ENCODE measurements around the gene EPS8.

The EPS8 gene

DNA sequence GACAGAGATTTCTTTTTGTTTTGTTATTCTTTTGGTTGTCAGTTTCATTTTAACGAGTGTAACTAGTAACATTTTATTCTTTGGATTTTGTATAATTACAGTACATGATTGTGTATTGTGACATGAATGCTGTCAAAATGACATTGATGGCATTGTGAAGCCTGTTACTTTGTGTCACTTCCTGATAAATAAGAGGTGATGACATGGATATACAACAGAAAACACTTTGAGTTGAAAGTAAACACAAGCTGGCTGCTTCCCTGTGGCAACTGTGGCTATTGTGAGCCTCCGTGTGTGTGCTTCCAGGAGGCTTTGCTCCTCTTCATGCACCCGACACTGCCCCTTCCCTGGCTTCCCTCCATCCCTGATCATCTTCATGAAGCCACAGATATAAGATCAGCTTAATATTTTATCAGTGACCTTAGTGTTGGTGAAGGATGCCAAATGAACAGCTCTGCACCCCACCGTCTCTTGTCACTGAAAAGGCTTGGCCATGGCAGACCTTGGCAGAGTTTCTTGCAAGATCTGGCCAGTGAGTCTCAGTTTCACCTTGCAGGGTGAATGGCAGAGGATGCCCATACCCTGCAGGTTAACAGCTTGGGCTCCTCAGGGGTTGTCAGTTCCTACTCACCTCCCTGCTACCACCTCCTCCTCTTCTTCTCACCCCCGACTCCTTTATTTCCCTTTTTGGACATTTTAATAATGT lies 191.9 kb downstream of the EPS8 start:
- DNase-seq: no peak

DNA sequence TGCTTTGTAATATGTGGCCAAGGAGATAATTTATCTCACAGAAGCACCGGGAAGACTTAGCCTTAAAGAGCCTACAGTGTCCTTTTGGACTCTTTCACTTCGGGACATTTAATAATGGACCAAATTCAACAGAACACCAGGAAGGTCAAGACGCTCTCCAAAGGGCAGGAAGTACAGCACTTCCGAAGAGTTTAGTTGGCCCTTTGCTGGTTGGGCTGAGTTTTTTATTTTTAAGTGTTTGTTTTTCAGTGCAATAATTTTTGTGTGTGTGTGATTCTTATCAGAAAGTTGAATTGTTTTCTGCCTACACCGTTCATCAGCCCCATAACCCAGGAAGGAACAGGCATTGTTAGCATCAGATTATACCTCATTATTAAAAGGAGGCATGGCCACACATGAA lies 193.0 kb downstream of the EPS8 start:
- no peak for DNase-seq

DNA sequence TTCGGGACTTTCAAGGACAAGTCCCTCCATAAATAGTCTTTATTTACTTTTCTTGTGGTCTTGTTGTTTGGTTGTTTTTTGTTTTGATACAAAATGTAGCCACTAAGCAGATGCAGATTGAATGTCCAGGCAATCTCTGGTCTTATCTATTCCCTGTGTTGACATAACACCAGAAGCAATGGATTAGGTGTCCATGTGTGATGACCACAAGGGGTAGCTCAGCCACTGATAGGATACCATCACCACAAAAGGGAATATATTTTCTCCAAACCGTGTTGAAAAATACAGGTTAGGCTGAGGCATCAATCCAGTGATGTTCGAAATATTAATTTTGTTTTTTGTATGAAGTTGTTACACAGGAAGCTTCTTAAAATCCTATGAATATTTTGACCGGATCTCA lies 196.3 kb downstream of the EPS8 start:
- no peak for DNase-seq

DNA sequence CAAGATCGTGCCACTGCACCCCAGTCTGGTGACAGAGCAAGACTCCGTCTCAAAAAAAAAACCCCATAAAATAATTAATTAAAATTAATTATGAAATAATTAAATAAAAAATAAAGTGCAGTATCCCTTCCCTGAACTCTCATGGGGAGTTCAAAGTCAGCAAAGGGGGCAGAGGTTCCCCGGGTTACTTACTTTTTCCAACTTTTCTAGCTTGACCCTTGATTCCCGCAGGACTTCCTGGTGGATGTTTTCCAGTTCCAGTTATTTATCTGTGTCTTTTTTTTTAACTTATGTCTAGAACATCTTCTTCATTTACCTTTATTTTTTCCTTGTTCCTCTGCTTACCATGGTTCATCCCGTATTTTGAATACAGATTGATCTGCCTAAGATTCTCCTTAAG lies 197.4 kb downstream of the EPS8 start:
- no peak for DNase-seq

DNA sequence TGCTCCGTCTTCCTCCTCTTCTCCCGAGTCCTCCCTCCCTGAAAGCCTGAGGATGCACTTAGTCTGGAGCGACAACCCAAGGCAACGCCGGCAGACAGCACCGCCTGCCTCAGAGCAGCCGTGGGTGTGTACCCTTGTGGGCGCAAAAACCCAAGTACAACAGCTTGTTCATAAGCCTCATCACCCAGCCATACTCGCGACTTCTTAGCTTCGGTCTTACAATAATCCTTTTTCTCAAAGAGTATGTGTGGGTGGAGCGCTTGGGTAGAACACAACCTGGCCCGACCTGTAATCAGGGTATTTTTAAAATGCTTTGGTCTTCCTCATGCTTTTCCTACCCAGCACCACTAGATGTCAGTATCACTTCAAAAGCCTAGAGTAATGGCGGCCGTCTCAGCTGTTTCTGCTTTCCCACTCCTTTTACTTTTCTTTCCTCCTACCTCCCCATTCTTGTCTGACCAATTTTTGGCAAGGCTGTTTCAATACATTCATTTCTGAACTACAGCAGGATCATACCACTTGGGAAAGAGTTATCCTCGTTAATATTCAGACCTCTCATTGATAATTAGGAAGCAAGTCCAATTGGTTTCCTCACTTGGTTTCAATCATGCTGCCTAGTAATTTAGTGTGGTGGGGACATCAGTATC lies 198.9 kb downstream of the EPS8 start:
- peak; percentile 88 for DNase-seq

DNA sequence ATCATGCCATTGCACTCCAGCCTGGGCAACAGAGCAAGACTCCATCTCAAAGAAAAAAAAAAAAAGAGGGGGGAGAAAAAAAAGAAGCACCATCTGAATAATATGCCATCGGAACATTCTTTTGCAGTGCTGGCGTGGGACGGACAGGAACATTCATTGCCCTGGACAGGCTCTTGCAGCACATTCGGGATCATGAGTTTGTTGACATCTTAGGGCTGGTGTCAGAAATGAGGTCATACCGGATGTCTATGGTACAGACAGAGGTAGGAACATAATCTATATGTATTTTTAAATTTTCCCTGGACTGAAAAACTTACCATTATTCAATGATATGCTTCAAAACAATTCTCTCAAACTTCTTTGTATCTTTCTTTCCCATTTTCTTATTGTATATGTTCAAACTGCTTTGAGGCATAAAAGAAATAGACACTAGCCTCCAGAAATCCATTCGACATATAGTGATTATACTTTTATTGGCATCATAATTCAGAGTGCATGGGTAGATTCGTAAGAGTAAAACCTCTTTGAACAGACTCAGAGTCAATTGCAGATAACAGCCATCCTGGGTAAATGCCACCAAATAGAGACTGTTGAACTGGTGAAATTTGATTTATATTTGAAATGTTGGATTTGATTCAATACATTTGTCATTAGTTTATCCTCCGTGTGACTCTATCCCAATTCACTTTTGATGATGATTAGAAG lies 199.7 kb downstream of the EPS8 start:
- no peak for DNase-seq

DNA sequence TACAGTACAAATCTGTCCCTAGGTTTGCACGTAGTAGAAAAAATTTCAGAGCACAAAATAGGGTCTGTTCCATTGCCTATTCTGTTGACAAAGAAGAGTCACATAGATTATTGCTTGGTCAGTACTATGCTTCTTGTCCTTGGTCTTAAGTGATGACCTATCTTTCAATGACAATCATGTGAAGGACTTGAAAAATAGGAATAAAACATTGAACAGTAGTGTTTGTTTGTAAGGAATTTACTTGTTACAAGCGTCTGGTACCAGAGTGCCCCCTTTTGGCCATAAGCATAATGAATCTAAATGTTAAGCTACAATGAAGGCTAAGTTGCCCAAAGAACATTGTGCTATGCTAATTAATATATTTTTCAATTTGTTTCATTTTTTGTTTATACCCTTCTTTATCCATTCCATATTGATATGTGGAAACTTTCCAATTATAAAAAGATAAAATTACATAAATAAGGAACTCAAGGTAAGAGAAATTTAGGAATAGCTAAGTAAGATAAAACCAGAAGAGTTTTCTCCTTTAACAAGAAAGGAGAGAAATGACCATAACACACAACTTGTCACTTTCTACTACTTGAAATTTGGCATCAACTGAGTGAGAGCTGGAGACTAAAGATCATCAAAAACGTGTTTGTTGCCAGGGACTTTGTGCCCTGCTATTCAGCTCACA lies 204.7 kb downstream of the EPS8 start:
- peak; percentile 81 for DNase-seq

DNA sequence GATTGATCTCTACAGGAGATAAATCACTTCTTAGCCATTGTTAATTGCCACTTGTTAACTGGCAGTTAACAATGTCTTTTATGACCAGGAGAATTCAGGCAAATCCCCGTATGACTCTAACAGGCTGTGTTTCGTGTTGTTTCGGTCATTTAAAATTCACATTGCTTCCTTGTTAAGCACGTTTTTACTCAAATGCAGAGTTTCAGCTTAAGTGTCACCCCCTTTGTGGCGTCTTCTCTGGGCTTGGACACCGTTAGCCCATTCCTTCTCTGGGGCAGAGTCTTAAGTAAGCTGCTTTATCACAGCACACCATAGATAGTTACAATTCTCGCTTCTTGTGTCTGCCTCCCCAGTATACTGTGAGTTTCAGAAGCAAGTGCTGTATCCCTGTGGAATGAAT lies 205.4 kb downstream of the EPS8 start:
- no peak for DNase-seq

DNA sequence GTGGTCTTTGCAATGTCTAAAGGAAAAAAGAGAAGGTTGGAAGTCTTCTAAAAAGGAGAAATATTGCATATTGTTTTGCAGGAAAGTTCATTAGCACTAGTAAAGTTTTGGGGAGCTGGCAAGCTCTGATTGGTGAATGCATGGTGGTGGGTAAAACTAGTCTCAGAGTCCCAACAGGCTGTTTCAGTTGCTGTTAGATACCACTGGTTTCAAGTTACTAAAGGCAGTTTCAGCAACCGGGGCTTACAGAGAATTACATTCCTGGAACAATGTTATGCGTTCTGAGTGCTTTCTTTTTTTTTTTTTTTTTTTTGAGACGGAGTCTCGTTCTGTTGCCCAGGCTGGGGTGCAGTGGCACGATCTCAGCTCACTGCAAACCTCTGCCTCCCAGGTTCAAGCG lies 208.2 kb downstream of the EPS8 start:
- DNase-seq: no peak

DNA sequence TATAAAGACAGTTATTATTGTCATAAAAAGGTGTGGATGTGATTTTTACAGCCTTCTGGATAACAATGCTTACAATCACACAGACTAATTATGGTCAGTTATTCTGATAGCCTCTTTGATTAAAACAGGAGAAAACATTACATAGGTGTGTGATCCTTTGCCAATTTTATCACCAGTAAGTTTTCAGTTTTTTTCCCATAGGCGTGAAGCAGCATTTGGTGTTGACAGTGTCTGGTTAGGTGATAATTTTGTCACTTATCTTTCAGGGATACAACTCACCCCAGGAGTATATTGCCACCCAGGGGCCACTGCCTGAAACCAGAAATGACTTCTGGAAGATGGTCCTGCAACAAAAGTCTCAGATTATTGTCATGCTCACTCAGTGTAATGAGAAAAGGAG lies 208.8 kb downstream of the EPS8 start:
- peak; percentile 28 for DNase-seq

DNA sequence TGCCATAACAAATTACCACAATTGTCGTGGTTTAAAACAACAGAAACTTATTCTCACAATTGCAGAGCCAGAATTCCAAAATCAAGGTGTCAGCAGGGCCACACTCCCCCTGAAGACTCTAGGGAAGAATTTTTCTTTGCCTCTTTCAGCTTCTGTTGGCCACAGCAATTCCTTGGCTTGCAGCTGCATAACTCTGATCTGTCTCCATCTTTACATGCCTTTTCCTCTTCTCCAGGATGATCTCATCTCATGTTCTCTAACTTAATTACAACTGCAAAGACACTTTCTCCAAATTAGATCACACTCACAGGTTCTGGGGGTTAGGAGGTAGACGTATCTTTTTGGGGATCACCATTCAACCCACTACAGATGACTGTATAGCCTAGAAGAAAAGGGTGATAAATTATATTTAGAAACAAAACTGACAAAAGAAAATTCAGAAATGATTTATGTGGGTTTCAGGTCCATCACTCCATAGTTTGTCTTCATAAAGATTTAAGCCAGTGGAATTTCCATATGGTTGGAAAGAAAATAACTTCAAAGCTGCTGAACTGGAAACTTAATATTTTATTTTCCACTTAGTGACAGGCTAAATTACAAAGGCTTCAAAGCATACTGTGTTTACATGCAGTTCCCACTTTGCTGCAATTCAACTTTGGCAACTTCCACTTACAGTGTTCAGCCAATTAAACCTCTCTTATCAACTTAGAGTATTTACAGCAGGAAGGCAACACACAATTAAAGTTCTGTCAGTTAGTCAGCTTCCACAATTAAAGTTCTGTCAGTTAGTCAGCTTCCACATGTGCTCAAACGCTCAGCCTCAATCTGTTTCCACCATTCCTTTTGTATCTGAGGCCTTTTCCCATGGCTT lies 213.3 kb downstream of the EPS8 start:
- DNase-seq: peak; percentile 18

DNA sequence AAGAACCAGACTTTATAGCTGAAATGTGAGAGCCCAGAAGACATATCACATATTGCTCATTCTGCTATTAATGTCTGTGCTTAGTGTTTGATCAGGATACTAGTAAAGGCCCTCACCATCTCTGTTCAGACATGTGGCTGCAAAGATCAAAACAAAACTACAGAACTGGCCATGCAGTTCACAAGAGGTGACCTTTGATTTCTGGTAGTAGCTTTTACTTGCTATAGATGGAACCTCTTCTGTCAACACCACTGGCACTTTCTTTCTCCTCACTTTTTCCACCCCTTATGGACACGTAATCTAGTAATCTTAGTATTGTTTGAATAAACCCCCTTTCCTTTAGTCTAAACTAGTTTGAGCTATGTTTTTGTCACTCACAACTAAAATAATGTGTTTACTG lies 214.8 kb downstream of the EPS8 start:
- no peak for DNase-seq

All from hematopoietic multipotent progenitor cell treated with erythropoietin and hydrocortisone succinate and interleukin-3 and kit ligand, for 6 days (in vitro differentiated cells).